Activated CD4-positive, CD25-positive, alpha-beta regulatory T cell treated with anti-CD3 and anti-CD28 coated beads, Interleukin-2, amount 50 U/mL, for 24 hours (primary cell): Measurements from ENCODE around the gene USH2A.

Experiments
- ATAC-seq, 2 donors: fragments of 150-1000 bp; cut with Tn5 transposase; one replicate each; pipeline ENCODE4 v1.10.0; 2021; ENCODE audit warnings: mild to moderate bottlenecking in 1 of 2, moderate library complexity in 1 of 2

USH2A gene

DNA sequence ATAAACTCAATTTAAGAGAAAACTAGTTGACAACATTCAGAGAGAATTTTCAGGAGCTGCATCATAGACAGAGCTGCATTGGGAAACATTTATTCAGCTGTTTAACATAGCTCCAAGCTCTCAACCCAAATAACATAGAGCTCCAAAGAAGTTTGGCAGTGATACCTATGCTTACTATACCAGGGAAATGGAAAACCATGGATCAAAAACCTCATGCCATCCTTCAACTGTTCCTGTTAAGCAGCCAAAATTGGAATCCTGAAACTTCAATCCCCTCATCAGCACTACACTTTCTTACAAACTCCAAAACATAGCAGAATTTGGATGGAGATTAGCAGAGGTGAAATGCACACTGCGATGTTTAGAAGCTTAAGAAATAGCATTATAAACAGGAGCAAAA is 164.4 kb downstream of the USH2A start:
- no peak for ATAC-seq

DNA sequence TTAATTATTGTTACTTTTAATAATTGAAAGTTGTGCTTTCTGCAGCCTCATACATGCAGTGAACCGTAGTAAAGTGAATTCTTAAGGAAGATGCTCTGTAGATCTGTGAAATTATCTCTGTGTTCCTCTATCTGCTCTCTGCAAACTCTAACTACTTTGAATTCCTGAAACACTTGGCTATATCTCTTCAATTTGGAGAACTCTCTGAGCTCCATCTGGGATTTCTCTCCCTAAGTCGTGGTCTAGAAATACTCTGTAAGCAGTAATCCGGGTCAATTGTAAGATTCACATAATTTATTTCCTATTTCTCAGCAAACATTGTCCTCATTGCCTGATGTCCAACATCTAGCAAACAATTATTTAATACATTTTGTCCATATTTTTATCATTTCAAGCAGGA is 164.9 kb downstream of the USH2A start:
- no peak for ATAC-seq

DNA sequence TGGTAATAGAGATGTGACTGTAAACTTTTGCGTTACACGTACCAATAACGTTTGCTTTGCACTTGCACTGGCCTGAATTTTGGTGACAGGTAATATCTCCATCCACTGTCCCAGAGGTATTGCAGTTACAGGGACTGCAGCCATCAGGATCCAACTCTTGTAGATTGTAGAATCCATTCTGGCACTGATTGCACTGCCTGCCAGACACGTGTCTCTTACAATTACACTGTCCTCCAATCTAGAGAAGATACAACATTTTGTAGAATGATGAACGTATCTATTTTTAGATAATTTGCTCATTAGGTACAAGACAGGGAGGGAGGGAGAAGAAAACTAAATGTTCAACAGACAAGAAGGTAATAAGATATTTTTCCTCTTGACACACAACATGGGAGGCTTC is 172.4 kb downstream of the USH2A start:
- ATAC-seq: no peak

DNA sequence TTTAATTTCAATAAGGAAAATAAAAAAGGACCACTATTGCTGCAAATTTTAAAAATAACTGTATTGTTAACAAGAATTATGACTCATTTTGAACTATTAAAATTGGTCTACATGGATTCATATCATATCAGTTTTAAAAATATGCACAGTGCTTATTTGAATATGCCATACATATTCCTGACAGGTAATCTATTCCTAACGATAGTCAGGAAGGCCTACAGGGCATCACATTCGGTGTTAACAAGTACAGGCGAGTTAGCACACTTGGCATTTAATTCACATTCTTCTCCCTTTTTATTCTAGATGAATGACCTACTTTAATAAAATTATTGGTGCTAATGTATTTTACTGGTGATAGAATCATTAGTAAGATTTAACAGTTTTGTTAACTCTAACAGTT is 174.6 kb downstream of the USH2A start:
- no peak for ATAC-seq

DNA sequence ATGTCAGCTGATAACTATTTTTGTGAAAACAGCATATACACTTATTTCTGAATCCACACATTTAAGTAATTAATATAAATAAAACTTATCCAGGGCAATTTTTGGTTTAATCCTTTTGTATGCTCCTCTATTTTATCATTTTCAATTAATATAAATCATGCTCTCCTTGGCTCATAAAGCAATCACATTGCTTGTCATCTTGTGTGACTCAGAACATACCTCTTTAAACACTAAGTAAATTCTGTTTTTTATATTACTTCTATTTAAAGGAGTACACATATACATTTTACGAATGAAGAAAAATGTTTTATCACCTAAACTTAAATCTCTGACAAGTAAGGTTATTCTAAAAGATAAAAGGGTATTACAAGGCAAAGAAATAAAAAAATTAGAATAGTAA is 175.3 kb downstream of the USH2A start:
- ATAC-seq: no peak

DNA sequence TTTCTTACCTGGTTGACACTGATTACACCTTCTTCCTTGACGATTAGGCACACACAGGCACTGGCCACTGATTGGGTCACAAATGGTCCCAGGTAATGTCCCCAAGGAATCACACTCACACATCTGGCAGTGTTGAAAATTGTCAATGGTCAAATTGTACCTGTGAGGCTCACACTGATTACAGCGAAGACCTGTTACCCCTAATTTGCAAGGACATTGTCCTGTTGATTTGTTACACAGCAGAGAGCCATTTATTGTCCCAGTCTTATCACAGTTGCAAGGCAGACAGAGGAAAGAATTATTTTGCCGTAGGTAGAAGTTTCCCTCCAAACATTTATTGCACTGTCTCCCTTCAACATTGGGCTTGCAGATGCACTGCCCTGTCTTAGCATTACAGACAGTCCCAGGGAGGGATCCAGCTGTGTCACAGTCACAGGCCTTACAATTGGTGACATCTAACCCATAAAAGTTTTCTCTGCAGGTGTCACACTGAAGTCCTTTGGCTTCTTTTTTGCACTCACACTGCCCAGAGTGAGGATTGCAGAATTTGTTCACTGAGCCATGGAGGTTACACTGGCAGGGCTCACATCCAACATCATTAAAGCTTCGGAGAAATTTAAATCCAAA is 176.6 kb downstream of the USH2A start:
- no peak for ATAC-seq

DNA sequence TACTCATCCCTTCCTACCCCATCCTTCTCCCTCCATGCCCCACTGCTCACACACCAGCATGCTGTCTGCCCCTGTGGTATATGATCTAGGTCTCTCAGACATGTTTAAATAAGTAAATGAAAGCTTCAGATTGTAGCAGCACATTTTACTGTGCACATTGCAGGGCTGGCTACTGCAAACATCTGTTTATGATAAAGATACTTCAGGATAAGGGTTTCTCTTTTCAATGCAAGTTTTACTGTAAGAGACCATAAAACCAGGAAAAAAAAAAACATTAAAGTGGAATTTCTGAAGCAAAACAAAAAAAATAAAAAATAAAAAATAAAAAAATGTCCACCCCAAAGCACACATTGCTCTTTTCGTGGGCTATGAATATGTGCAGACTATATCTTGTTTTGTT is 184.4 kb downstream of the USH2A start:
- ATAC-seq: no peak

DNA sequence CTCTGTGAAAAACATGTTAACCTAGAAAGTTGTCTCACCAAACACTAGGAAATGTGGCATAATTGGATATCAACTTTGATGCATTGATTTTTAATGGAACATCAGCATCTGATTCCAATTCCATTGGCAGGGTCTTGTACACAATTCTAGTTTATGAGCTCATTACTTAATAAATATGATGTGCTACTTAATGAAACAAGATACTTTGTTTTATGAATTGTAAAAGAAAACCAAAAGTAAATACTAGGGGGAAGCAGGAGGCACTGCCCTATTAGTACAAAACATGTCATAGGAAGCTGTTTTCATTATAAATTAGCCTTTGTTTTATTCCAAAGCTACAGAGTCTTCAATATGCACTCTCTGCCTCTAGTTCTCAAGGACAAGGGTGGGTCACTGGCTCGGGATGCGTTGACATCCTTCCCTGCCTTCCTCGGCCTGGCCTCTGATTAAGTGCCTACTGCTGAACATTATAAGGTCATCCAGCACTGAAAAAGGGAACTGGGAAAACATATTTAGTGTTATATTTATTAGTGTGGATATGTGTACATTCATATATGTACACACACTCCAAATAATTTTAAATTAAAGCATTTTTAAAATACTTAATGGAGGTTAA is 185.2 kb downstream of the USH2A start:
- no peak for ATAC-seq

DNA sequence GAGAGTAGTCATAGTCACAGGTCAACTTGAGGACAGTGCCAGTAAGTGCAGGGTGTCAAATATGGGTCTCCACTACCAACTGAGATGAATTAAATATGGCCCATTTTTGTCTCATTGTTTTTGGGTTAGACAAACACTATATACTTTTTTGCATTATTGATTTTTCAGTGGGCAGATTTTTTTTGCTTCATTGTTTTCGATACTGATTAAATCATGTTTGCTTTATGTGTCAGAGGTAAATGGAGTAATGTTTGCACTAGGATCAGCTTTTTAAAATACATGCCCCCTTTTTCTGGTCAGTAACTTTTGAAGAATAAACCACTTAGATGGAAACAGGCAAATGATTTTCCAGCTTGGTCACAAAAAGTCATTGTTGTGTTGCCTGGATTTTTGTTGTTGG is 199.0 kb downstream of the USH2A start:
- ATAC-seq: no peak

DNA sequence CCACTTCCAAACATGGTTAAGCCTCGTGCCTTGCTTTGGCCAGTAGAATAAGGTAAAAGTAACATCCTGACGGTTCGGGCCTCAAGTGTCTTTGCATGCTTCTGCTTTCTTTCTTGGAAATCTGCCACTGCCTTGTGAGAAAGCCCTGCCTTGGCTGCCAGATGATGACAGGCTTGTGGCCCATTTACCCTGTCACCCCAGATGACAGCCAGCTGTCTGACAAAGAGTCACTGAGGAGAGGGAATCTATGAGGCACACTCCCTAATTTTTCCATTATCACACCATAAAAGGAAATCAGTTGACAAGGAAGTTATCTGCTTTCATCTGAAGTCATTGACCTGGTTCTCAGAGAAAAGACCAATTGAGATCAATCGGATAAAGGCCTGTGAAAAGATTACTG is 199.8 kb downstream of the USH2A start:
- no peak for ATAC-seq

DNA sequence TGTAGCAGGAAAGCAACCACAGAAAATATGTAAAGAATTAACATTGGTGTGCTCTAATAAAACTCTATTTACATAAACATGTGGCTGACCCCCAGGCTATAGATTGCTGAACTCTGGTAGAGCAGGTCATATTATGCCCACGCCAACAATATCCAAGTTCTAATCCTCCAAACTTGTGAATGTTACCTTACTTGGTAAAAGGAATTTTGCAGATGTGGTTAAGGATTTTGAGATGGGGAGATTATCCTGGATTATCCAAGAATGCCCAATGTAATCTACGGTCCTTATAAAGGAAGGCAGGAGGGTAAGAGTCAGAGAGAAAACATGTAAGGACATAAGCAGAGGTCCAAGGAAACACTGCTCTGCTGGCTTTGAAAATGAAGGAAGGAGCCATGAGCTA is 201.0 kb downstream of the USH2A start:
- ATAC-seq: no peak

DNA sequence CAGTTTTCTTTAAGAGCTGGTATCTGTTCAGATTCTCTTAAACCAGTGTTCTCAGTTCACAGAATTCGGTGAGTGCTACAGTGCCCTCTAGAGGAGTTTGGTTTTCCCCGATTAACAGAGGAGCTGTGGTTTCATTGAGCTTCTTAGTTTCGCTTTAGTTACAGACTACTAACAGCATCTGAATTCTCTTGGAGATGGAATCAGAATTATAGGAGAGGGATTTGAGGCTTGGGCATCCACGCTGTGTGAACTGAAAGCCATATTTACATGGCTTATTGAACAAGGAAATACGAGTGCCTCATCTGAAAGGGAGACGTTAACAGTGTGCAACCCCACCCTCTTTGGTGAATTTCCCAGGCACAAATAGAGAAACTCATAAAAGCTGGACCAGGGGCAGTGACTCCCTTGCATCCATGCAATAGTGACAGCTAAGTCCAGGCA is 202.0 kb downstream of the USH2A start:
- ATAC-seq: no peak

DNA sequence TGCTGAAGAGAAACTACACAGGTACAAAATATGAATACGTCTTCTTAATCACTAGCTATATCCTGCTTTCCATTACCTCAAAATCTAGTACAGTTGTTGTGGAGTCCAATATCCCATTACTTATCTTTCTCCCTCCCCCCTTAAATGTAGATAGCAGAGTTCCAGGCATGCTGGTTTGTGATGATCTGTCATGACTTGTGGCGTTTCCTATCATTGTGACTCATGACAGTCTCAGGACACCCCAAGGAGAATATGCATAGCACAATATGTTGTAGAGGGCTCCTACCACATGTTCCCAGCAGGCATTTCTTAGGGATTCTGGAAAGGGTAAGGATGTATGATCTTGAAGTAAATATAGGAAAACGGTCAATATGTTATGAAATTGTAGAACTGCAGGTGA is 206.9 kb downstream of the USH2A start:
- ATAC-seq: no peak

DNA sequence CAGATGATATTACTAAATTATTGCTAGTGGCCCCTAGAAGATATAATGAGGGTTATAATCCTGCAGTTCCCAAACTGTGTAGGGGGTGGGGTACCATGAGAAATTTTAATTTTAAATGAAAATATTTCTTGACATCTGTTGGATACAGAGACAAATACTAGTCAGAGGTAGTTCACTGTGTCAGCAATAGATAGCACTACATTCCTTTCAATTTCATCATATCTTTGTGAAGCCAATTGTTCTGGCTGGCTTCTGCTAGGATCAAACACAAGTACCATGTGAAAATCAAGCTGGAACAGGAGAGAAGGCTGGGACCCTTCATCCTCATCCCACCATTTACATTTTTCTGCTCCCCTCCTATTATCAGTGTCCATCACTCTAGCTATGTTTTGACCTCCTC is 208.1 kb downstream of the USH2A start:
- no peak for ATAC-seq

DNA sequence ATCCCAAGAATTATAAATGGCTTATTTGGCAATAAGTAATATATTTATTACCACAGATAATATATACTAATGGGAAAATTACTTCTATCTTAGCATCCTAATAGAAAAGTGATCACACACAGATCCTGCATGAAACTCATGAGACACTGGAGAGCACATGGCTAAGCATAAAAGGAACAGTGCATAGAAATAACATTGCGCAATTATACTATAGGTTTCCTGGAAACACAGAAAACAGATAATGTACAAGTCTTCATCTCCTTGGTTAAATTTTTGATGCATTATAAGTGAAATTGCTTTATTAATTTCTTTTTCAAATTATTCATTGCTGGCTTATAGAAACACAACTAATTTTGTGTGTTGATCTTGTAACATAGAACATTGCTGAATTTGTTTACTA is 210.4 kb downstream of the USH2A start:
- ATAC-seq: no peak

DNA sequence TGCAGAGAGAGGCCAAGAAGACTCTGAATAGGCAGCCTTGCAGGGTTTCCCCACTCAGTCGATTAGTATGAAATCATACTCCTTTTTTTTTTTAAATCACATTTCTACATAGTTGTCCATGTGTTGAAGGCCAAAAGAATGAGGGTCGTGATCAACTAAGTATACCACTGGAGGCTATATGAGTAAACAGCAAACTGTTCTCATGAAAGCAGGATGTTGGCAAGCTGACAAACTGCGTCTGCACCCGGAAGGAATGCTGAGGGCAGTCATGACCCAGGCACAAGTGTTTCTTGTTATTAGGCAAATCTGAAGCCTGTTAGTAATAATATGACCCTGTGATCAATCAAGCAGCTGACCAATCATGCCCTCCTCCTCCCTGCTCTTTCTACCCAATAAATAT is 213.2 kb downstream of the USH2A start:
- no peak for ATAC-seq

DNA sequence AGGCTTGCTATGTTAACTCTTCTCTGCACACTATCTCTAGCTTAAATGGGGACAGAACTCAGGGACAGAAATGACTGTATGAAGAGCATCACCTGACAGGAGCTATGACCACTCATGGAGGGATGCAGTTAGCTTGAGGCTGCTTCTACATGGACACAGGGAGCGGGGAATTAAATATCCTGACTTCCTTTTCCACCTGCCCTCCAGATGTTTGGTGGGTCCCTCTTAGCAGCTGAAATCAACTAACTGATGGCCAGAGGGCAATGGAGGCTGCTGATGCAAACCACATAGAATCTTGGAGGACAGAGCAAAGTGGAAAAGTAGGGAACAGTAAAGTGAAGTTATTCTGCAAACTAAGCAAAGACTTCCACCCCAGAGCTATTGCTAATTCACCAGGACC is 214.1 kb downstream of the USH2A start:
- ATAC-seq: no peak

DNA sequence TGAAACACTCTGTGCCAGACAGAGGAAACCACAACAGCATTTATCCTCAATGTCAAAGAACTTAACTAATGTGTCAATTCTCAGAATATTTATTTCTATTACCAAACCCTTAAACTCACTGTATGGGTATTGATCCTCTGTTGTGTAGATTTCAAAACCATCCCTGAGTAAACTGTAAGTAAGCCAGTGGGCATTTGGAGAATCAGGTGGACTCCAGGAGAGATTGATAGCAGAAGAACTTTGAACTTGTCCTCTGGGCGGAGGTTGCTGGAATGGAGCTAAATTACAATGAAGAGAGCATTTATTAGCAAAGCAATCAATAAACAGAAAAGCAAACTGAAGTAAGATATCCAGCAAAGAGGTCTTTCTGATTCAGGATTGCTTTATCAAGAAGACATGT is 216.1 kb downstream of the USH2A start:
- no peak for ATAC-seq

DNA sequence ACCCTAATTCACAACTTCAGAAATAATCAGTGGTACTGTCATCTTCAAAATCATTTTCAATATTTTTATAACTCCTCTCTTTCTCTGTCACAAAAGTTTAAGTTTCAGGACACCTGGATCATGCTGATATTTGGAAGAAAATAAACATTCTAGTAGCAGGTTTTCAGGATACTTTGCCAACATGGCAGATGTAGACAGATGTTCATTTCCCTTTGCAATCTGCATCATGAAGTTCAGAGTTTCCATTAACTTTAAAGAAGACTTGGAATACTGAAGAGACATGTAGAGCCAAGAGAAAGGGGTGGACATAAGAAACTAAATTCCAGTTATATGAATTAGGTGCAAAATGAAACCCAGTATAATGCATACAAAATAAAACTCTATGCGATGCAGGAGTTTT is 218.1 kb downstream of the USH2A start:
- no peak for ATAC-seq

DNA sequence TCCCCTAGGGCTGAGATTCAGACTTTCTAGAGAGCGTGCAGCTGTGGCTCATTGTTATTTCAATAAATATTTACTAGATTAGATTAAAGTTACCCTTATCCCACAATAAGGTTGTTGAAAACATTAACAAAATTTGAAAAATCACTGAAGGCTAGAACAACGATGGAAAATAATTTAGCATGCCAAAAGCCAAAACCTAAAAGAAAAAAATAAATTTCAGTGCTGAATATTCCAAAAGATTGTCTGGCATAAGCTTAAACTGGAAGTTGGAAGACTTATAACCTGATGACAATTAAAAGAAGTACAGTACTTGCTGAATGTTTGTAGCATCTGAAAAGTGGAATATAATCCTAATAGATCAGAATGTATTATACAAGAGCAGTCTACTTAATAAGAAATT is 221.3 kb downstream of the USH2A start:
- no peak for ATAC-seq

DNA sequence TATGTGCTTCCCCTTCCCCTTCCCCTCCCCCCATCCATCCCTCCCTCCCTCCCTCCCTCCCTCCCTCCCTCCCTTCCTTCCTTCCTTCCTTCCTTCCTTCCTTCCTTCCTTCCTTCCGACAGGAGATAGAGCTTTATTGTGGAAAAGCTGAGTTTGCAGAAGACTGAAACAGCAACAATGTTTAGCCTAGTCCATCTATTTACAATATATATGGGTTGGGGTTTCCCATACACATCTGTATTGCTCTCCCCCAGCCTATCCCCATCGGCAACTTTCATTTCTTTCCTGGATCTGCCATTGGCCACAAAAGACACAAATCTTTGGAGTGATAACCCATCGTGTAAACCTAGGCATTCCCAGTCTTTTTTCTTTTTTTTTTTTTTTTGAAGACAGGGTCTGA is 222.3 kb downstream of the USH2A start:
- no peak for ATAC-seq

DNA sequence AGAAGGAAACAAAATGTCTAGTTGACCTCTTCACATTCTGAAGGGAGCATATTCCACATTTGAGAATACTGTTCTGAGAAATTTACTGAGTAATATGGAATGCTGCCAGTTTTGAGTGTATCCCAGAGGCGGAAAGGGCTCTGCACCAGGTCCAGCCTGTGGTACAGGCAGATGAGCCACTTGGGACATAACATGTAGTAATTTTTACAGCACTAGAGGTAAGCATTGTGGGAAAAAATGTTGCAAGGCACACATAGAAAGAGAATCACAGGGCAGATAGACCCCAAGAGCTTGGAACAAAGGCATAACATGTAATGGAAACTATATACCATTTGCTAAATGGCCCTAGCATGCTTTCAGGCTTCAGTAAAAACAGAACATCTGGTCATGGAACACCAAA is 228.5 kb downstream of the USH2A start:
- no peak for ATAC-seq

DNA sequence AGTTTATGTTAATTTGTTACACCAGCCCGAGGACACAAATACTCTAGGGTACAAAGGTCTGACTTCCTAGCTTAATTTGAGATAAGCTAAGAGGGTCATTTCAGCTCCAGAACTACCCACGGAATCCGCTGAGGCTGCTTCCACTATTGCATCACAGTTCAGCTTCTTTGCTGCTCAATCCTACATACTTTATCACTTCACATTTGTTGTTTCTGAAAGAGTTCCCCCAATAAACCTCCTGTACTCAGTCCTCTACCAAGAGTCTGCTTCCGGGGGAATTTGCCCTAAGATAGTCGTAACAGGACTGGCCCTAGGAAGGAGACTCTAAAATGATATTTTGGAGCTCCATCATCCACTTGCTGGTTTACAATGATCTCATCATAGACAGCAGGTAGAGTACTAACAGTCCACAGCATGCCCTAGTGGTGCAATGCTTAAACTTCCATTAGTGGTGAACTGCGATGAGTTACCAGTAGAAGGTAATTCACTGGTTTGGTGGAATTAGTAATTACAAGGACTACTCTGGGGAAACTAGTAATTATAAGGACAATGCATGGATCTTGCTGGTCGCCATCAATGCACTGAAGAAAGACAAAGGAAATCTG is 229.3 kb downstream of the USH2A start:
- no peak for ATAC-seq

DNA sequence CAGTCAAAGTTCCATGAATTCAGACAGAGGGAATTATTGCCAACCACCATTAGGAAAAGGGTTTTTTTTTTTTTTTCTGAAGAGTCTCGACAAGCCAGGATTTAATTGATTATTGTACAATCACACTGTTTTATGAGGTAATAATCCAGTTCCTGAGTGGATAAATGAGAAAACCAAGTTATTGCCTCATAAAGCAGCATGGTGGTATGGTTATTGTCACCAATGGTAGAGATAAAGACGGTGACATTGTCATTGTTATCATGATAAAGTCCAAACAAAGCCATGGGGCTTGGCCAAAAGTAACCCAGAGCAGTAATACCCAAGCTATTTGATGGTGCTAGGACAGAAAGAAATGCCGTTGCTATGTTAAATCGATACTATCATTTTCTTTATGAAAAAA is 232.8 kb downstream of the USH2A start:
- ATAC-seq: no peak

DNA sequence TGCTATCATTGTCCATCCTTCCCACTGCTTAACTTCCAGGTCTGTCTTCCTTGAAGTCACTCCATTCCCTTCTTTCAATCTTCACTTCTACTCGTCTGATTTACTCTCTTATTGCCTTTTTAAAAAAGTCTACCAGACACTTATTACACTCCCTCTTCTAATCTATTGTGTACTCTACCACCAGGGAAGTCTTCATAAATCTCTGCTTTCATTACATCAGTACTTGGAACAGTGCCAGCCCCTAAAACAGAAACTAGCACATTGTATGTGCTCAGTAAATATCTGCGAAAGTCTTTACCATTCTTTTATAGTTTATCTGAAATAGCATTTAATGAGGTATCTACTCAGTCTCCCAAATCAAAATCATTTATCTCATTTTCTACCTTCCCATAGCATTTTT is 236.4 kb downstream of the USH2A start:
- no peak for ATAC-seq
